NOMO-1 treated with DMSO at 0.1 percent for 48 hours (cell line): ENCODE results near the gene CTXN1.

Experiments
- DNase-seq: peaks from one replicate; lab custom pipeline; 2025; ENCODE audit not compliant: unreplicated experiment; lab: John Stamatoyannopoulos, UW

CTXN1 gene

DNA sequence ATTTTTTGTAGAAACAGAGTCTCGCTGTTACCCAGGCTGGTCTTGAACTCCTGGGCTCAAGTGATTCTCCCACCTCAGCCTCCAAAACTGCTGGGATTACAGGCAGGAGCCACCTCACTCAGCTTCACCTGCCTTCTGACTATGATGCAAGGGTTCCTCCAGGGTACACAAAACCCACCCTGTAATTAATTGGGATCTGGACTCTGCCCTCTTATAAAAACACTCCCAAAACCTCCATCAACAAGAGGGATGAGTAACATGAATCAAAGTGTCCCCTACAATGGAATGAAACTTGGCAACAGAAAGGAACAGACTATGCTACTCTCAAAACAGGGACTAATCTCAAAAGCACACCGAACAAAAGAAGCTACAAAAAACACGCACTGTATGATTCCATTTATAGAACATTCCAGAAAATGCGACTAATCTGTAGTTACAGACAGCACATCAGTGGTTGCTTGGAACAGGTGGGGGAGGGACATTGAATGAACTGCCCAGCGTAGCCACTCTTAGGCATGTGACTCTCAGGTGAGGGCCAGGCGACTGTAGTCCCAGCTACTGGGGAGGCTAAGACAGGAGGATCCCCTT is 48.6 kb downstream of the CTXN1 start:
- no peak for DNase-seq

DNA sequence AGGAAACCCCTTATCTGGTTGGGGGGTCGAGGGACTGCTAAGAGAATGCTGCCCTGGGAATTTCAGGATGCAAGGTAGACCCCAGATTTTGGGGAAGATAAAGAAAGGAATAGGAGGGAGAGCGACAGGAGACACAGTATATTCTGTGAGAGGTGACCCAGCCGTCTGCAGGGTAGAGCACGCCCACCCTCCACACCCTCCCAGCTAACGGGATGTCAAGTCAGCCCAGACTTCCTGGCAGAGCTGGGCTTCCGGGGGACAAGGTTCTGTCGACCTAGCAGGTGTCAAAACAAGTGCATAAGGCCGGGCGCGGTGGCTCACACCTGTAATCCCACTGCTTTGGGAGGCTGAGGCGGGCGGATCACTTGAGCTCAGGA is 51.0 kb downstream of the CTXN1 start:
- DNase-seq, result no peak
